Ishikawa (cell line): ENCODE measurements around the gene HHIPL1.

Experiments
- CREB1 ChIP-seq: IDR thresholded peaks from 2 replicates; pipeline ENCODE4 v1.6.1; 2012; ENCODE audit warnings: low read depth
- EGR1 ChIP-seq: IDR thresholded peaks from 2 replicates; pipeline ENCODE4 v1.6.1; 2012
- EP300 ChIP-seq: IDR thresholded peaks from 2 replicates; pipeline ENCODE4 v1.6.1; 2012; ENCODE audit warnings: borderline replicate concordance
- FOXM1 ChIP-seq: IDR thresholded peaks from 2 replicates; pipeline ENCODE4 v1.6.1; 2012; ENCODE audit warnings: low read depth, borderline replicate concordance
- NFIC ChIP-seq: IDR thresholded peaks from 2 replicates; pipeline ENCODE4 v1.6.1; 2012
- RAD21 ChIP-seq: IDR thresholded peaks from 2 replicates; pipeline ENCODE4 v1.6.1; 2012; ENCODE audit warnings: low read depth
- REST ChIP-seq: IDR thresholded peaks from 2 replicates; pipeline ENCODE4 v1.6.1; 2012; ENCODE audit warnings: low read depth, mild to moderate bottlenecking
- TAF1 ChIP-seq: IDR thresholded peaks from 2 replicates; pipeline ENCODE4 v1.6.1; 2012; ENCODE audit warnings: low read depth, mild to moderate bottlenecking
- TCF12 ChIP-seq: IDR thresholded peaks from 2 replicates; pipeline ENCODE4 v1.6.1; 2012; ENCODE audit warnings: low read depth
- TEAD4 ChIP-seq: IDR thresholded peaks from 2 replicates; pipeline ENCODE4 v1.6.1; 2012
- YY1 ChIP-seq: IDR thresholded peaks from 2 replicates; pipeline ENCODE4 v1.6.1; 2012; ENCODE audit warnings: low read depth
- TF ChIP-seq, protein P1 (sequence below): IDR thresholded peaks from 2 replicates; pipeline ENCODE4 v1.6.1; 2012

GRCh38 chr14:99675382-99675835 is 30.5 kb downstream of the HHIPL1 start:
- TF ChIP-seq RAD21: no peak
- TF ChIP-seq TAF1: no peak
- TF ChIP-seq NFIC: no peak
- TF ChIP-seq, protein P1, sequence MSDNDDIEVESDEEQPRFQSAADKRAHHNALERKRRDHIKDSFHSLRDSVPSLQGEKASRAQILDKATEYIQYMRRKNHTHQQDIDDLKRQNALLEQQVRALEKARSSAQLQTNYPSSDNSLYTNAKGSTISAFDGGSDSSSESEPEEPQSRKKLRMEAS: no peak
- no peak for TF ChIP-seq YY1
- no peak for TF ChIP-seq TCF12
- TF ChIP-seq REST: no peak
- TF ChIP-seq TEAD4: no peak
- no peak for TF ChIP-seq CREB1
- no peak for TF ChIP-seq FOXM1
- TF ChIP-seq EP300: no peak
- no peak for TF ChIP-seq EGR1
